Rectal smooth muscle tissue (tissue), 1 donor: ENCODE measurements around the gene ODAD2.

ENCODE experiments used
- H3K27ac ChIP-seq: one replicate; pipeline ENCODE4 v1.7.0; 2013; ENCODE audit warnings: low read depth, low read length, inconsistent platforms
- H3K27me3 ChIP-seq: one replicate; pipeline ENCODE4 v1.7.0; 2013; ENCODE audit warnings: low read length; ENCODE audit not compliant: control insufficient read depth, insufficient read depth
- H3K36me3 ChIP-seq: one replicate; pipeline ENCODE4 v1.7.0; 2013; ENCODE audit warnings: low read length; ENCODE audit not compliant: control insufficient read depth, insufficient read depth
- H3K4me1 ChIP-seq: one replicate; pipeline ENCODE4 v1.7.0; 2013; ENCODE audit warnings: low read length; ENCODE audit not compliant: control insufficient read depth, insufficient read depth
- H3K4me3 ChIP-seq: one replicate; pipeline ENCODE4 v1.7.0; 2013; ENCODE audit warnings: low read length
- H3K9ac ChIP-seq: one replicate; pipeline ENCODE4 v1.7.0; 2013; ENCODE audit warnings: low read length

ODAD2 gene

GRCh38 chr10:27998954-27999275 lies at the start of gene ODAD2:
Gene ODAD2 (minus strand): TSS chr10:27999079. CDS start chr10:27995142, 3,937 bp downstream.
- no peaks in the 10 kb centered on the region for H3K27me3 ChIP-seq
- no peaks in the 10 kb centered on the region for H3K4me1 ChIP-seq
- H3K4me3 ChIP-seq, result peak within 1 kb of the TSS; percentile 62
- H3K36me3 ChIP-seq, result no peaks in the 10 kb centered on the region
- H3K9ac ChIP-seq, result no peak within 1 kb of the TSS
- H3K27ac ChIP-seq, result peak within 1 kb of the TSS; percentile 67

GRCh38 chr10:28047061-28047460 lies 48.2 kb upstream of the ODAD2 start:
- H3K4me3 ChIP-seq, result no peak overlapping the region
- no peaks in the 10 kb centered on the region for H3K36me3 ChIP-seq
- H3K9ac ChIP-seq, result no peak overlapping the region
- no peaks in the 10 kb centered on the region for H3K27me3 ChIP-seq
- H3K27ac ChIP-seq, result no peak overlapping the region
- no peaks in the 10 kb centered on the region for H3K4me1 ChIP-seq

- no peaks in the 10 kb centered on the region for H3K4me1 ChIP-seq
- H3K27me3 ChIP-seq, result no peaks in the 10 kb centered on the region
- no peaks in the 10 kb centered on the region for H3K36me3 ChIP-seq
- no peak overlapping the region for H3K27ac ChIP-seq
- H3K9ac ChIP-seq, result no peak overlapping the region
- H3K4me3 ChIP-seq, result no peak overlapping the region
Observed at GRCh38 chr10:28046579-28046978, 47.7 kb upstream of the ODAD2 start.

GRCh38 chr10:28043941-28044340 lies 45.1 kb upstream of the ODAD2 start:
- Histone ChIP-seq H3K27me3 (no peaks in the 10 kb centered on the region), H3K36me3 (no peaks in the 10 kb centered on the region), H3K4me1 (no peaks in the 10 kb centered on the region), H3K27ac (no peak overlapping the region), H3K4me3 (no peak overlapping the region), H3K9ac (no peak overlapping the region)

- Histone ChIP-seq H3K9ac (no peak overlapping the region), H3K4me3 (no peak overlapping the region), H3K27ac (no peak overlapping the region), H3K36me3 (no peaks in the 10 kb centered on the region), H3K27me3 (no peaks in the 10 kb centered on the region), H3K4me1 (no peaks in the 10 kb centered on the region)
Observed at GRCh38 chr10:28036587-28036986, 37.7 kb upstream of the ODAD2 start.

GRCh38 chr10:28020993-28021982 lies 22.4 kb upstream of the ODAD2 start:
- Histone ChIP-seq H3K9ac (no peak overlapping the region), H3K36me3 (no peaks in the 10 kb centered on the region), H3K4me1 (no peaks in the 10 kb centered on the region), H3K27ac (no peak overlapping the region), H3K4me3 (no peak overlapping the region), H3K27me3 (no peaks in the 10 kb centered on the region)

GRCh38 chr10:28020080-28020860 lies 21.4 kb upstream of the ODAD2 start:
- Histone ChIP-seq H3K4me1 (no peaks in the 10 kb centered on the region), H3K9ac (no peak overlapping the region), H3K27me3 (no peaks in the 10 kb centered on the region), H3K36me3 (no peaks in the 10 kb centered on the region), H3K4me3 (no peak overlapping the region), H3K27ac (no peak overlapping the region)

- H3K4me3 ChIP-seq, result no peak overlapping the region
Observed at GRCh38 chr10:28014651-28015050, 15.8 kb upstream of the ODAD2 start.

GRCh38 chr10:28012990-28013515 lies 14.2 kb upstream of the ODAD2 start:
- no peak overlapping the region for H3K27ac ChIP-seq
- no peak overlapping the region for H3K9ac ChIP-seq
- H3K4me1 ChIP-seq, result no peaks in the 10 kb centered on the region
- H3K27me3 ChIP-seq, result no peaks in the 10 kb centered on the region
- H3K36me3 ChIP-seq, result no peaks in the 10 kb centered on the region
- H3K4me3 ChIP-seq, result no peak overlapping the region

More at GRCh38 chr10:28014651-28015050, 15.8 kb upstream of the ODAD2 start:
- Histone ChIP-seq H3K4me1 (no peaks in the 10 kb centered on the region), H3K36me3 (no peaks in the 10 kb centered on the region), H3K27me3 (no peaks in the 10 kb centered on the region), H3K27ac (no peak overlapping the region), H3K9ac (no peak overlapping the region)

- no peaks in the 10 kb centered on the region for H3K4me1 ChIP-seq
- no peaks in the 10 kb centered on the region for H3K27me3 ChIP-seq
- H3K36me3 ChIP-seq, result no peaks in the 10 kb centered on the region
- no peak overlapping the region for H3K9ac ChIP-seq
- no peak overlapping the region for H3K27ac ChIP-seq
- H3K4me3 ChIP-seq, result no peak overlapping the region
Observed at GRCh38 chr10:28010821-28011220, 11.9 kb upstream of the ODAD2 start.

GRCh38 chr10:28008054-28008453 lies 9.2 kb upstream of the ODAD2 start:
- no peak overlapping the region for H3K4me3 ChIP-seq
- no peak overlapping the region for H3K9ac ChIP-seq
- H3K27ac ChIP-seq, result no peak overlapping the region
- no peaks in the 10 kb centered on the region for H3K27me3 ChIP-seq
- no peaks in the 10 kb centered on the region for H3K36me3 ChIP-seq
- no peaks in the 10 kb centered on the region for H3K4me1 ChIP-seq

GRCh38 chr10:28001353-28001752 lies 2.5 kb upstream of the ODAD2 start:
- Histone ChIP-seq H3K9ac (no peak overlapping the region), H3K4me3 (no peak overlapping the region), H3K36me3 (no peaks in the 10 kb centered on the region), H3K27me3 (no peaks in the 10 kb centered on the region), H3K27ac (no peak overlapping the region), H3K4me1 (no peaks in the 10 kb centered on the region)
